Esophagus muscularis mucosa (tissue), 4 donors: ENCODE measurements around the gene SOS1.
"Not testable (repeated sequence)": the region's sequence is repeated elsewhere in the genome, so short reads cannot be mapped to it uniquely, and the experiment has no call there.

Experiments used
- EP300 ChIP-seq: sonication (generic); formaldehyde crosslinking; IDR thresholded peaks from one replicate; pipeline ENCODE4 v1.6.1; 2017; ENCODE audit warnings: antibody characterized with exemption
- POLR2A ChIP-seq: fragments of 450-650 bp; IDR thresholded peaks from one replicate; pipeline ENCODE4 v1.6.1; 2017; ENCODE audit warnings: antibody characterized with exemption, moderate library complexity, mild to moderate bottlenecking, low read depth
- TF ChIP-seq, protein P1 (sequence below), 3 experiments: fragments of 200-600 bp in 2 of 3; fragments of 450-650 bp in 1 of 3; sonication (generic) in 2 of 3; IDR thresholded peaks; one replicate each; pipeline ENCODE4 v1.5.1; 2017 to 2019; ENCODE audit warnings: antibody characterized with exemption in 3 of 3, mild to moderate bottlenecking in 2 of 3, moderate library complexity in 1 of 3

DNA sequence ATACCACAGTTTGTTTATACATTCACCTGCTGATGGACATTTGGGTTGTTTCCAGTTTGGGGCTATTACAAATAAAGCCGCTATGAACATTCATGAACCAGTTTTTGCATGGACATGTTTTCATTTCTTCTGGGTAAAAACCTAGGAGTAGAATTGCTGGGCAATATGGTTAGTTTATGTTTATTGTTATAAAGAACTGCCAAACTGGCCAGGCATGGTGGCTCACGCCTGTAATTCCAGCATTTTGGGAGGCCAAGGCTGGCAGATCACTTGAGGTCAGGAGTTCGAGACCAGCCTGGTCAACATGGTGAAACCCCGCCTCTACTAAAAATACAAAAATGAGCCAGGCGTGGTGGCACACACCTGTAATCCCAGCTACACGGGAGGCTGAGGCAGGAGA lies 68.2 kb downstream of the SOS1 start:
- TF ChIP-seq, protein P1, sequence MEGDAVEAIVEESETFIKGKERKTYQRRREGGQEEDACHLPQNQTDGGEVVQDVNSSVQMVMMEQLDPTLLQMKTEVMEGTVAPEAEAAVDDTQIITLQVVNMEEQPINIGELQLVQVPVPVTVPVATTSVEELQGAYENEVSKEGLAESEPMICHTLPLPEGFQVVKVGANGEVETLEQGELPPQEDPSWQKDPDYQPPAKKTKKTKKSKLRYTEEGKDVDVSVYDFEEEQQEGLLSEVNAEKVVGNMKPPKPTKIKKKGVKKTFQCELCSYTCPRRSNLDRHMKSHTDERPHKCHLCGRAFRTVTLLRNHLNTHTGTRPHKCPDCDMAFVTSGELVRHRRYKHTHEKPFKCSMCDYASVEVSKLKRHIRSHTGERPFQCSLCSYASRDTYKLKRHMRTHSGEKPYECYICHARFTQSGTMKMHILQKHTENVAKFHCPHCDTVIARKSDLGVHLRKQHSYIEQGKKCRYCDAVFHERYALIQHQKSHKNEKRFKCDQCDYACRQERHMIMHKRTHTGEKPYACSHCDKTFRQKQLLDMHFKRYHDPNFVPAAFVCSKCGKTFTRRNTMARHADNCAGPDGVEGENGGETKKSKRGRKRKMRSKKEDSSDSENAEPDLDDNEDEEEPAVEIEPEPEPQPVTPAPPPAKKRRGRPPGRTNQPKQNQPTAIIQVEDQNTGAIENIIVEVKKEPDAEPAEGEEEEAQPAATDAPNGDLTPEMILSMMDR (IDR thresholded peaks at IDR 0.05): not testable (repeated sequence)
- TF ChIP-seq EP300, POLR2A: not testable (repeated sequence)
